Fibroblast of peridontal ligament (primary cell): Measurements from ENCODE around the gene DLX2.
A peak's percentile ranks its signal among the peaks of the same experiment; 100 is the strongest.

Experiments used
- DNase-seq: peaks from one replicate; pipeline ENCODE4 v3.0.0-alpha.2; 2010; ENCODE audit errors: extremely low read depth

DLX2 gene

DNA sequence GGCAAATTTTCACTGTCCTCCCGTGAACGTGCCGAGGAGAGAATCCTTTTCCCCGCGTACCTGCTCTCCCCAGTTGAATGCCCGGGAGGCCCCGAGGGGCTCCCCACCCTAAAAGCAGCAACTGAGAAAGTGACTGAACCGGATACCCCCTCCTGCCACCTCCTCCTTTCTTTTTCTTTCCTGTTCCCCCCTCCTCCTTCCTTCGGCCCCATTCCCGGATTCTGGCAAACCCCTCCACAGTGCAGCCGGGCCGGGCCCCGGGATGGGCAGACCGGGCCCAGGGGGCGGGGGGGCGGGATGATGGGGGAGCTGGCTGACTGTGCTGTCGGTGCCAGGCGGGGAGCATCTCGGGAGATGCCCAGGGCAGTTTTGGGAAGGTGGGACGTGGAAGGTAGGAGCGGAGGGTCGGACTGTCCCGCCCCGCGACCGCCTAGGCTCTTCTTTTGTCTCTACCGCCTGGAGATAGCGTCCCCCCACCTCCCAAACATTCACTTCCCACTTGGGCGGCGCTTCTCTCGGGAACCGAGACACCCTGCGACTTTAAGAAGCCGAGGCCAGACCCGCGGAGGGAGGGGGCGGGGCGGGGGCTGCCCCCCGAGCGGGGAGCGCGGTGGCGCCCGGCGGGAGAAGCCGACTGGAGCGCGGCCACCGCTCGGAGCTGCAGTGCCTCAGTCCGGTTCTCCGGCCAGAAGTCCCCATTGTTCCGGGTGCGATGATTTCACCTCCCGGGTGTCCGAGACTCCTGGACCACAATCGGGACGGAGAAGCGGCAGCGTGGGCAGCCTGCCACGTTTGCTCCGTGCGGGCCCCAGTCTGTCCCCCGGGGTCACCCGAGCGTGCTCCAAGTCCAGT, 8.2 kb downstream of the DLX2 start:
- peak; percentile 64 for DNase-seq

DNA sequence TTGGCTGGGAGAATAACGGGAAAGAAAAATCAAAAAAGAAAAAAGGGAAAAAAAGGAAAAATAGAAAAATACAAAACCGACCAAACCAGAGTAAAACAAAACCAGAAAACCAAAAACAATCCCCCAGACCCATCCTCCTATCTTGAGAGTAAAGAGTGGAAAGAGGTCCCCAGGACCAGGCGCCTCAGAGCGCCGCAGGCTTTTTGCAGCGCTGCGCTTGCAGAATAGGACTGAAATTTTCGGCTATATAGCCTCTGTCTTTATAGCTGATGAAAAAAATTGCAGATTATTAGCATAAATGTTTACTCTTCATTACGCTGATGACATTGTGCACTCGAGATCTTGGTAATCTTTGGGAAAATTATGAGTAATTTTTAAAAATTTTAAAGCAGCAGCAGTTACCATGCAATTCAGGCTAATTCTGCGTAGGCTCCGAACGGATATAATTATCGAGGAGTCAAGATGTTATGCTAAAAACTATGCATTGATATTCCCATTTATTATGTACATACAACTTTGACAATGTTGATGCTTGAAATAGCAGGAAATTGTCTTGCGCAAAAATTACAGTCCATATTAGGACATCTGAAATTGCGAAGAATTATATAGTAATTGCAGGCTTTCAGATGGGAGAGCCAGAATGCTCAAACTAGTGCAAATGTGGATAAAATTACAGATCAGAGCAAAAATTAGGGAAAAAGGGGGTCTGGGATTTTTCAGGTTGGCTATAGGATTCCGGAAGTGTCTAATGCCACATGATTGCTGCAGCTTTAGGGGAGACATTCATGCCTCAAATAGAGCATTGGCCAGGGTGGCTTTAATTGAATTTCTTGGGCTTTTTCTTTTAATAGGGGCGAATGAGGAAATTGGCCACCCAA, 9.0 kb downstream of the DLX2 start:
- DNase-seq = peak; percentile 79

DNA sequence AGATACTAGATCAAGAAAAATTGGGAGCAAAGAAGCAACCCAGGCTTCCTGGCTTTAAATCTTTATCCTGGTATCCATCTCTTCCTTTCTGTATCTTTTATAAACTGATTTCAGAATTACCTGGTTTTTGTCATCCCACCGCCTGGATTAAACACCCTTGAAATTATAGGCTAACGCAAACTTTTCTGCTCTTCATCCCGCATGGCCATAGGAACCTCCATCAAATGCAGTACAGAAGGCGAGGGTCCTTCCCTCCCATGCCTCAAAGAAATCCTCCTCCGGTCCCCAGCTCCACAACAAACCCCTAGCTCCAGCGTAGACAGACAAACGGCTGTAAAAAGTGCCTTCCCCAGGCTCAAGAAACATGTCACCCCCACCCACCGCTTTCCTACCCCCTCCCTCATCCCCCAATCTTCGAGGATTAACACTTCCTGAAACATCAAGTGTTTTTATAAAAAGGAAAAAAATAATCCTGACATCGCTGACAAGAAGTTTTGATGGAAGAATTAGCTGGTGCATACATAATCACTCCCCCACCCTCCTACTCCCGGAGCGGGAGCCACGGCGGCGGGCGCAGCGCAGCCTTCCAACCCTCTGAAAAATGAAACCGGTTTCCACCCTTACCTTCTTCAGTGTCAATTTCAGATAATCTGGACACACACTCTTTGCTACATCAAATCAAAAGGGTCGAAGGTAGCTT, 9.8 kb downstream of the DLX2 start:
- DNase-seq = peak; percentile 62

DNA sequence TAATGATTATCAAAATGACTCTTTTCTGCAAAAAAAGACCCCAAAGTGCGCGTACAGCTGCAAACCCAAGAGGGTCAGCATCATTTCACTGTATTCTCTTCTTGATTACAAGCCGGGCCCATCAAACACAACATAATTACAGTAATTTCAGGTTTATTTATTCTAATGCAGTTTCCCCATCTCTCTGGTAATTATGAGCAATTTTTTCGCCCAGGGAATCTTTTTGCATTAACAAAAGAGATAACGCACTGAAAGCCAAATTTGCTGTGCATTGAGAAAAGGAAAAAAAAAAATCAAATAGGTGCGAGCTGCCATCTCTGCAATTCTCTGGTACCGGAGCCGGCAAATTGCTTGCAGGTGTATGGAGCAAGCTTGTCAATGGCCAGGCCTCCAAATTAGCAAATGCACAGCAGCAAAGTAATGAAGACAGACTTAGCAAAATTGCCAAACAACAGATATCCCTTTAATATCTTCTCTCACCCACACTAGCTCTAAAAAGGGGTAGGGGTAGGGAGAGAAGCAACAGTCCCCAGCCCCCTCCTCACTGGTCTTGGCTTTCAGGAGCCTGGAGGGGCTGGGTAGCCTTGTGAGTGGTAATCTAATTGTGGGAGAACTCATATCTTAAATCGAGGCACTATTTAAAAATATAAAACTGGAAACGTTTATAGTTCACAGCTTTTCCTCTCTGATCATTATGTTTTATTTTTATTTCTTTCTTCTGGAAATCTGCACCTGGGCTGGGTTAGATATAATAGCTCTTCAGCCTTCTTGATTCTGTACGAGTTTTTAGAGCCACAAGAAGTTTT, 10.7 kb downstream of the DLX2 start:
- DNase-seq = peak; percentile 64

DNA sequence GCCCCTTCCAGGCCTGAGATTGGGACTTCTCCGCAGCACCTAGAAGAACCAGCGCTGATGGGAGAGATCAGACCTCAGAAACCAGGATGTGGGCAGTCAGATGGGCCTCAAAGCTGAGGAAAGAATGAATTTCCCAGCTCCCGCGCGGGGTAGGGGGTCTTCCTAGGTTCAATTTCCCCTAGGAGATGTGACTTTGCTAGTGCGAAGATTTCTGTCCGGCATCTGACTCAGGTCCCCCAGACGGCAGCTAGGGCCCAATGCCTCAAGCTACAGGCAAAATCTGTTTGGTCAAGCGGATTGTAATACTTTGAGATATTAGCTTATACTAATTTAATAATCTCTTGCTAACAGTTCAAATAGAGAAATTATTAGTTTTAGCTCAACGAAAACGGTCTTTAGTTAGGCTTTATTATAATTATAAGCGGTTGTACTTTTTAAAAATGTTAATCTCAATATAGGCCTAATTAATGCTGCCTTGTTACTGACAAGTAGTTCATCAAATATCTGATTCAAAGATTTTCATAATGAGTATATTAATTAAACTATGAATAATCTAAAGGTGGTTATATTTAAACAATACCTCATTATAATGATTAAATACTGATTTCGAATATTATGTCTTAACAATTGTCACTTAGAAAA, 11.6 kb downstream of the DLX2 start:
- DNase-seq = no peak

DNA sequence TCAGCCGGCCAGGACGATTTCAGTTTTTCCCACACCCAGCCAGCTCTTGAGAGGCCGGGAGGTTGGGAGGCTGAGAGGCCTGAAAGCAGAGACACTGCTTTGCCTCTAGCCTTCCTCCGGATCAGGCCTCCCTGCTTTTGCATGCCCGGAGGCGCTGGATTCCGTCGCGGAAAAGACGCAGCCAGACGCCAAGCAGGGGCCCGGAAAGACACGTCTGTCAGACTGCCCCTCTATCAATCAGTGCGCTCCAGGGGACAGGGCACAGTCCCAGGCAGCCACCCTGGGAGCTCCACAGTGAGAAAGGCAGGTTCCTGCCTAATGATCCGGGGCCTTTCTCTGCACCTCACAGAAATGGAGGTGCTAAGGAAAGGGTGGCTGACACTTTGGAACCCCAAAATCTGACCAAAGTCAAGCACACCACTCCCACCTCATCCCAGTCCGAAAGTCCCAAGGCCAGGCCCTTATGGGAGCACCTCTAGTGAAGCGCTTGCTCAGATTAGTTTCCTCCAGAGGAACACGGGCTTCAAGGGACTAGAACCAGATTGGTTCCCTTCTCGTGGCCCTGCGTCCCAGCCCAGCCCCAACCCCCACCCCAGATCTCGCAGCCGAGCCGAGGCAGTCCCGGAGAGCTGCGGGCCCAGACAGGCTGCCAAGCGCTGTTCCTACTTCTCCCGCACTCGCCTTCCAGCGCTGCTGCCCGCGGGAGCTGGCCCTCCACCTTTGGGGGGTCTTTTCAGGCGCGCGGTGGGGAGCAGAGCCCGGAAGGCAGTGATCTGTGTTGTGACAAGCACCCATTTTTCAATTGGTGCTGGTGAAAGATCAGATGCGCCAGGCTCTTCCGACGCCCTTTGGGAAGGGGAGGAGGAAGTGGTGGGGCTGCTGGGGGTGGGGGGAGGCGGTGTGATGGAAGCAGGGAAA, 12.4 kb downstream of the DLX2 start:
- DNase-seq = peak; percentile 66

DNA sequence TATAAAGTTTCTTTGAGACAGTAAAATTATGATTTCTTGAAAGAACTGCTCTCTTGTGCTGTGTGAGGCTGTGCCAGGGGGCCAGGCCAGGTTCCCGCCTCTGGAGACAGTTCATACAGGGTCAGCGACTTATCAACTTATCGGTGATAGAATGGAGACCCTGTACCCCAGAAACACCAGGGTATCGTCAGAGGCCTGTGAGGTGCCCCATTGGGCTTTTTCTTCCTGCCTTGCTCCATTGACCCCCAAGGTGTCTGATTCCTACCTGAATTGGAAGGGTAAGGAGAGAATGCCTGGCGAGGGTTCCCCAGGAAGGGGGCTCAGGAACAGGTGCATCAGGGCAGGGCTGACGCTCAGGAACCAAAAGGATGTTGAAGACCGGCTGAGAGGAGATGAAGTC, 13.1 kb downstream of the DLX2 start:
- DNase-seq = no peak

DNA sequence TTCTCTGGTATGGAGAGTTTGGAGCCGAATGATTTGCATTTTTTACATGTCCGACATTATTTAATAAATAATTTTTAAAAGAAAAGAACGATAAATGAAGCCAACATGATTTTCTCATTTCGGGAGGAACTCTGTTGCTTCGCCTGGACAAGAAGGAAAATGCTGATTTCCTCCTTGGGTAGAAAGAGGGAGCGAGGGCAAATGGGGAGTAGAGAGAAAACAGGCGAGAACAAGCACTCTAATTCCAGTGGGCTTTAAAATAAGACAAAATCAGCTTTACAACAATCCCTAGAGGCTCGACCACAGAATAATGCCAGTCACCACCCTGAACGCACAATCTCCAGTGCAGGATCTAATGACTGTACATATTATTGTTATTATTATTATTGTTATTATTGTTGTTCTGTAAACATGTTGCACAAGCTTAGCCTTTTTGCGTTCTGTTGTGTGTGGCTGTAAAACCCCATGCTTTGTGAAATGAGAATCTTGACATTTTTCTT, 13.6 kb downstream of the DLX2 start:
- no peak for DNase-seq

DNA sequence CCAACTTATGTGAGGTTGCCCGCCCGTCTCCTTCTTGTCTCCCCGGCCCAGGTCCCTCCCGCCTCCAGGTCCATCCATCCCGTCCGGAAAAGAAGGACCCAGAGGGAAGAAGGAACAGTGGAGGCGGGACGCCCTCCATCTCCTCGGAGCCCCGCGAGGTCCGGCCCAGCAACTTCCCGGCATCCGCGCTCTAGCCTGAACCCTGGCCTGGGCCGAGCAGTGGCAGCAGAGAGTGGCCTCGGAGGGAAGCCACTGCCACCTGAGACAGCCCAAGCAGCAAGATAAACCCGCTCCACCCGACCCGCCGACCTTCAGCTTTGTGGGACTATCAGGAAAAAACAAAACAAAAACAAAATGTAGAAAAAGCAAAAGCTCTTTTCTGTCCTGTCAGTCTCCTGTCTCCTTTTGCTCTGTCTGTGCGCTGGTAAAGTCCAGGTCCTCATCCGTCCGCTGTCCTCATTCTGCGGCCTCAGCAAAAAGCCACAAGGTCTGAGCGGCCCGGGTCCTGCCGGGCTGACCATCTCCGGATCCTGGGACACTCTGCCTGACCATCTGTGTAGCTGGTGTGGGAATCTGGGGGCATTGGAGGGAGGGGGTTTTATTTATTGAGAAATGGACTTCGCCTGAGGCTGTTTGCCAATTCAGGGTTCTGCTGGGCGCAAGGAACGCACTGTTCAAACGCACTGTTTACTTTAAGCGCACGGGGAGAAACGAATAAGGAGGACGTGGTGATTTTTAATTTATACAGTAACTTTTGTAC, 14.3 kb downstream of the DLX2 start:
- DNase-seq = peak; percentile 74

DNA sequence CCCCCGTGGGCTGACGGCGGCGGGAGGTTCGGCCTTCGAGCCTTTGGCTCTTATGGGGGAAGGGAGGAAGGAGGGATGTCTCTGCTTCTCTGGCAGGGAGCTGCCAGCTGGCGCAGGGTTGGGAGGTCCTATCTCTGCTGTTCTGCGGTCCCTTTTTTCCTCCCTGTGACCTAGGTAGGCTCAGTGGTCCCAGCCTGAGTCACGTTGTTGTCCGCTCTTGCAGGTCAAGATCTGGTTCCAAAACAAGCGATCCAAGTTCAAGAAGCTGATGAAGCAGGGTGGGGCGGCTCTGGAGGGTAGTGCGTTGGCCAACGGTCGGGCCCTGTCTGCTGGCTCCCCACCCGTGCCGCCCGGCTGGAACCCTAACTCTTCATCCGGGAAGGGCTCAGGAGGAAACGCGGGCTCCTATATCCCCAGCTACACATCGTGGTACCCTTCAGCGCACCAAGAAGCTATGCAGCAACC, 14.9 kb downstream of the DLX2 start:
- DNase-seq = peak; percentile 65

DNA sequence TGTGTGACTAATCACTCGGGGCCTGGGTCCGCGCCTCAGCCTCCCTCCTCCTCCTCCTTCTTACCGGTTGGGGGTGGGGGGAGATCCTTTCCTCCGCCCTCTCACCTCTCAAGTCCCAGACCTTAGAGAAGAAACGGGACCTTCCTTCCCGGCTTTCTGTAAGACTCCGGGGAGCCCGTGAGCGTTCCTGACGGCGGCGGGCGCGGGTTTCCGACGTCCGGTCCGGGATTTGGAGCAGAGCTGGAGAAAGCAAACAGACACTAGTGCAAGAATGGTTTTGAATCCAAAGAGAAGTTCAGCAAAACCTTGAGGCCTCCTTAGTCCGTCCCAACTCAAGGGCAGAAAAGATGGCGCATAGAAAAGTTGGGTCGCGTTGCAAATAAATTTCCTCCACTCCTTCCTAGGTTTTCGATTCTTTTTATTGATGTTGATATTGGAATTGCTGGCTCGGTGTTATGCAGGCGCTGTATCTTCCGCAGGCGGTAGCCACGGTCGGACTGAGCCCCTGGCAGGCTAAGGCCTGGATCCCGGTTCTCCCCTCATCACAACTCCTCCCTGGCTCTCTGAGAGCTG, 15.4 kb downstream of the DLX2 start:
- peak; percentile 56 for DNase-seq

DNA sequence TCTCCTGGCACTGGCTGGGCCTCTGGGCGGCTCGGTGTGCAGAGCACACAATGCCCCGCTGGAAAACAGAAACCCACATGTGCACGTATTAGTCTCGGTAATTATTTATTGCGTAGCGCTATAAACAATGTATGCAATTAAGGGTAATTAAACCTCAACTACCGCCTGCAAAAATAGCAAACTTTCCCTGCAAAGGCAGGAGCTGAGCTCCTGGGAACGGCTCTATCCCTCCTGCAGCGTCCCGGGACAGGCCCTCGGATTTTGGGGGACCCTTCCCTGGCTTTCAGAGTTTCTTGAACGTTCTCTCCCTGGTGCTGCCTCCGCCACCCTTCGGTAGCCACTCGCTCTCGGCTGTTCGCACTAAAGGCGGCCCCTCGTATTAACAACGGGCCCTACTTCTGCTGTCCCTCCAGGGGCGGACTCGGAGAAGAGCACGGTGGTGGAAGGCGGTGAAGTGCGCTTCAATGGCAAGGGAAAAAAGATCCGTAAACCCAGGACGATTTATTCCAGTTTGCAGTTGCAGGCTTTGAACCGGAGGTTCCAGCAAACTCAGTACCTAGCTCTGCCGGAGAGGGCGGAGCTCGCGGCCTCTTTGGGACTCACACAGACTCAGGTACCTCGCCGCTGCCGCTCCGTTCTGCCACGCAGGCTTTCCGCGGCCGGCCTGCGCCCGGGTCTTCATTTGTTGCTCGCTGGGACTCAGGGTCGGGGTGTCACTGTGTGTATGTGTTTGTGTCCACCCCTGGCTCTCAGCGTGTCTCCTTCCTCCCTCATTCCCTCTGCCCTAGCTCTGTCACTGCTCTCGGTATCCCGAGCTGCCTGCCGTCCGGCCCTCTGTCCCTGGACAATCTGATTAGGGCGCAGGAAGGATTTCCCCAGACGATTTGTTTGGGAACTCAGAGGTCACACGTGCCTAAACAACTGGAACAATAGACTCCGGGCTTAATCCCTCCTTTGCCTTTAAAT, 16.2 kb downstream of the DLX2 start:
- DNase-seq = peak; percentile 51

DNA sequence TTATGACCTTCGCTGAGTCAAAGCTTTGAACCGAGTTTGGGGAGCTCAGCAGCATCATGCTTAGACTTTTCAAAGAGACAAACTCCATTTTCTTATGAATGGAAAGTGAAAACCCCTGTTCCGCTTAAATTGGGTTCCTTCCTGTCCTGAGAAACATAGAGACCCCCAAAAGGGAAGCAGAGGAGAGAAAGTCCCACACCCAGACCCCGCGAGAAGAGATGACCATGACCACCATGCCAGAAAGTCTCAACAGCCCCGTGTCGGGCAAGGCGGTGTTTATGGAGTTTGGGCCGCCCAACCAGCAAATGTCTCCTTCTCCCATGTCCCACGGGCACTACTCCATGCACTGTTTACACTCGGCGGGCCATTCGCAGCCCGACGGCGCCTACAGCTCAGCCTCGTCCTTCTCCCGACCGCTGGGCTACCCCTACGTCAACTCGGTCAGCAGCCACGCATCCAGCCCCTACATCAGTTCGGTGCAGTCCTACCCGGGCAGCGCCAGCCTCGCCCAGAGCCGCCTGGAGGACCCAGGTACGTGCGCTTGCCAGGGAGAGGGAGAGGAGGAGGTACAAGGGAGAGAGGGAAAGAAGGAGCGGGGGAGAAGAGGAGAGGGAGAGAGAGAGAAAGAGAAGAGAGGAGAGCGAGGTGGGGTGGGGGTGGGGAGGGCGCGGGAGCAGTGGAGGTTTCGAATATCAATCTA, 17.1 kb downstream of the DLX2 start, which contains the start of gene DLX1:
Gene DLX1, plus strand, starts transcription at position 48 of the 700 bp plus-strand sequence. Its CDS starts 171 bp downstream, at position 219.
- no peak for DNase-seq

DNA sequence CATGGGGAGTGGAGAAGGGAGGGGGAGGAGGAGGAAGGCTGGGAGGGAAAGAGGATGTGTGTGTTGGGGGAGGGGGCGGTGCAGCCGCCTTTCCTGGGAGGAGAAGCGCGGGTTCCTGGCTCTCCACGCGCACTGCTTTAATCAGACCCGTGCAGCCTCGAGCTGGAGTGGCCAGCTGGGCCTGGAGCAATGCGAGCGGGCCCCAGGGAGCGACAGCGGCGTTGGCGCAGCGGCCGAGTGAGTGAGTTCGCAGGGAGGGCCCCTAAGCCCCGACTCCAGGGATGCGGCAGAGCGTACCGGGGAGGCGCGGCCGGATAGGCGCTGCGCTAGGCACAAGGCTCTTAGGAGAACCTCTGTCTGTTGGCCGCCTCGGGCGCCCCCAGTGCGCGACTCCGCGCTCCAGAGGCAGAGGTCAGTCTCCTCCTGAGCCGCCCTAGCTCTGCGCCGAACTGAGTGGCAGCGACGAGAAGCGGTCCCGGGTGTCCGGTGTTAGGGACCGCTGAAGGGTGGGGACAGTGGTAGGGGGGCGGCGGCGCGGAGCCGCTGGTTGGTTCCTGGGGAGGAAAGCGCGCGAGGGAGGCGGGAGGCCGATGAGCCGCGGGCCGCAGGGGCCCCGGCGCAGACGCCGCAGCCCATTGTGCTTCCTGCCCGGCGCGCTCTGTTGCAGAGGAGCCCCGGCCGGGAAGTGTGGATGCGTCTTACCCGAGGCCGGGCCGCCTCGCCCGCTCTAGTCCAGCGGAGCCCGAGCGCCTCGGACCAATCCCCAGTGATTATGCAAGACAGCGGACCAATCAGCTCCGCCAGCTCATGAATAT, 17.8 kb downstream of the DLX2 start:
- DNase-seq = peak; percentile 99

DNA sequence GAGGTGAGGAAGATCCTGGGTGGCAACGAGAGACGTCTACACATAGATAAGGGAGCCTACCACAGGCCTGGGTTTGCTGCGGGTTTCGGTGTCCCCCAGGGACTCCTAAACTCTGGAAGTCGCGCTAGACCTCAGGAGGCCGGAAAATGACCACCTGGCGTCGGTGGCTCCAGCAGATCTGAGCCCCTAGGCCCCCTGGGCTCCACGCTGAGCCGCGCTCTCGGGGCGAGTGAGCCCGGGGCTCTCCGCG, 18.4 kb downstream of the DLX2 start:
- DNase-seq = no peak
